Skin epidermis (tissue), 12 donors: ENCODE results near the gene CMBL.
A peak's percentile ranks its signal among the peaks of the same experiment; 100 is the strongest.

Source experiments
- H3K27ac ChIP-seq, 21 experiments: fragments of 200-600 bp; sonication (generic) in 11 of 21; one replicate each; pipeline ENCODE4 v1.5.0; 2020; ENCODE audit warnings: mild to moderate bottlenecking in 3 of 21, inconsistent platforms in 2 of 21, moderate library complexity in 2 of 21
- H3K4me3 ChIP-seq, 7 experiments: fragments of 200-600 bp; sonication (generic) in 2 of 7; one replicate each; pipeline ENCODE4 v1.5.0; 2020; ENCODE audit warnings: inconsistent platforms in 2 of 7, mild to moderate bottlenecking in 2 of 7, moderate library complexity in 1 of 7

The CMBL gene

GRCh38 chr5:10335711-10336470 is 28.2 kb upstream of the CMBL start:
- Histone ChIP-seq H3K27ac (no peak overlapping the region), H3K4me3 (no peak overlapping the region)

- no peak overlapping the region for H3K27ac ChIP-seq
Observed at GRCh38 chr5:10334831-10335230, 27.1 kb upstream of the CMBL start.

GRCh38 chr5:10333154-10334006 is 25.7 kb upstream of the CMBL start:
- Histone ChIP-seq H3K4me3 (peak overlapping the region; percentile 23 to 55 (median 37)), H3K27ac (peak overlapping the region in 8 of 21 experiments; percentile 1 to 77 (median 44))

More at GRCh38 chr5:10334831-10335230, 27.1 kb upstream of the CMBL start:
- no peak overlapping the region for H3K4me3 ChIP-seq

- Histone ChIP-seq H3K4me3 (no peak overlapping the region), H3K27ac (no peak overlapping the region)
Observed at GRCh38 chr5:10332301-10332700, 24.6 kb upstream of the CMBL start.

- H3K4me3 ChIP-seq: no peak overlapping the region
- peak overlapping the region in 2 of 21 experiments; percentile 1 to 15 for H3K27ac ChIP-seq
Observed at GRCh38 chr5:10331341-10331796, 23.7 kb upstream of the CMBL start.

GRCh38 chr5:10330511-10331230 is 23.0 kb upstream of the CMBL start:
- Histone ChIP-seq H3K27ac (peak overlapping the region in 4 of 21 experiments; percentile 8 to 29 (median 22)), H3K4me3 (no peak overlapping the region)

- Histone ChIP-seq H3K27ac (peak overlapping the region in 3 of 21 experiments; percentile 8 to 29 (median 28)), H3K4me3 (no peak overlapping the region)
Observed at GRCh38 chr5:10329820-10330481, 22.2 kb upstream of the CMBL start.

- Histone ChIP-seq H3K4me3 (no peak overlapping the region), H3K27ac (peak overlapping the region in 1 of 21 experiments; percentile 22)
Observed at GRCh38 chr5:10329446-10329819, 21.7 kb upstream of the CMBL start.

- Histone ChIP-seq H3K4me3 (no peak overlapping the region), H3K27ac (no peak overlapping the region)
Observed at GRCh38 chr5:10328323-10328722, 20.6 kb upstream of the CMBL start.

GRCh38 chr5:10324518-10325370 is 17.0 kb upstream of the CMBL start:
- H3K27ac ChIP-seq: no peak overlapping the region
- H3K4me3 ChIP-seq: no peak overlapping the region

GRCh38 chr5:10323588-10324488 is 16.1 kb upstream of the CMBL start:
- no peak overlapping the region for H3K27ac ChIP-seq
- no peak overlapping the region for H3K4me3 ChIP-seq

- no peak overlapping the region for H3K4me3 ChIP-seq
- H3K27ac ChIP-seq: no peak overlapping the region
Observed at GRCh38 chr5:10321882-10322281, 14.2 kb upstream of the CMBL start.

GRCh38 chr5:10320793-10321192 is 13.1 kb upstream of the CMBL start:
- Histone ChIP-seq H3K4me3 (no peak overlapping the region), H3K27ac (no peak overlapping the region)

GRCh38 chr5:10319202-10319851 is 11.6 kb upstream of the CMBL start:
- H3K27ac ChIP-seq: no peak overlapping the region
- no peak overlapping the region for H3K4me3 ChIP-seq

GRCh38 chr5:10317825-10318682 is 10.4 kb upstream of the CMBL start:
- no peak overlapping the region for H3K27ac ChIP-seq
- no peak overlapping the region for H3K4me3 ChIP-seq

GRCh38 chr5:10315824-10316509 is 8.3 kb upstream of the CMBL start:
- H3K27ac ChIP-seq: no peak overlapping the region
- H3K4me3 ChIP-seq: no peak overlapping the region
